Stimulated activated CD8-positive, alpha-beta memory T cell treated with anti-CD3 and anti-CD28 coated beads, Interleukin-15, amount 100 ng/mL, for 4 hours (primary cell): ENCODE data around the gene CSTPP1.
"Not testable (repeated sequence)": the region's sequence is repeated elsewhere in the genome, so short reads cannot be mapped to it uniquely, and the experiment has no call there.

Experiments
- DNase-seq, 2 donors: peaks; one replicate each; pipeline ENCODE4 v3.0.0-alpha.2; 2020; ENCODE audit warnings: low read depth in 2 of 2

Gene CSTPP1

GRCh38 chr11:47098223-47098622 is 161.7 kb downstream of the CSTPP1 start:
- DNase-seq = not testable (repeated sequence)

GRCh38 chr11:47099214-47099917 is 162.8 kb downstream of the CSTPP1 start:
- DNase-seq = no peak

GRCh38 chr11:47099918-47100315 is 163.4 kb downstream of the CSTPP1 start:
- DNase-seq = no peak

GRCh38 chr11:47101406-47101805 is 164.8 kb downstream of the CSTPP1 start:
- no peak for DNase-seq

- no peak for DNase-seq
Measured at GRCh38 chr11:47104261-47104950, 167.8 kb downstream of the CSTPP1 start.

- no peak for DNase-seq
Measured at GRCh38 chr11:47105541-47105940, 169.0 kb downstream of the CSTPP1 start.

GRCh38 chr11:47105974-47106373 is 169.4 kb downstream of the CSTPP1 start:
- no peak for DNase-seq

GRCh38 chr11:47106798-47107411 is 170.3 kb downstream of the CSTPP1 start:
- no peak for DNase-seq

- no peak for DNase-seq
Measured at GRCh38 chr11:47107744-47108143, 171.2 kb downstream of the CSTPP1 start.

GRCh38 chr11:47108214-47108613 is 171.7 kb downstream of the CSTPP1 start:
- DNase-seq = no peak

GRCh38 chr11:47109051-47109726 is 172.6 kb downstream of the CSTPP1 start:
- DNase-seq = no peak

- DNase-seq = no peak
Measured at GRCh38 chr11:47109727-47110246, 173.2 kb downstream of the CSTPP1 start.

GRCh38 chr11:47111318-47111804 is 174.8 kb downstream of the CSTPP1 start:
- DNase-seq = no peak

- DNase-seq = not testable (repeated sequence)
Measured at GRCh38 chr11:47112941-47113340, 176.4 kb downstream of the CSTPP1 start.

GRCh38 chr11:47118958-47119688 is 182.6 kb downstream of the CSTPP1 start:
- DNase-seq = peak in 1 of 2 donors; percentile 9

- no peak for DNase-seq
Measured at GRCh38 chr11:47121056-47121455, 184.5 kb downstream of the CSTPP1 start.

- DNase-seq = no peak
Measured at GRCh38 chr11:47121731-47122130, 185.2 kb downstream of the CSTPP1 start.

GRCh38 chr11:47123094-47123493 is 186.5 kb downstream of the CSTPP1 start:
- DNase-seq = no peak

- no peak for DNase-seq
Measured at GRCh38 chr11:47124675-47125074, 188.1 kb downstream of the CSTPP1 start.

GRCh38 chr11:47125083-47125482 is 188.5 kb downstream of the CSTPP1 start:
- DNase-seq = no peak

GRCh38 chr11:47127213-47127612 is 190.7 kb downstream of the CSTPP1 start:
- no peak for DNase-seq
